GM19099 (cell line): ENCODE measurements around the gene METTL24.

ENCODE experiments used
- POLR2A ChIP-seq: IDR thresholded peaks from 3 replicates; pipeline ENCODE4 v1.6.1; 2011; ENCODE audit warnings: low read depth; ENCODE audit not compliant: insufficient read length; ENCODE audit errors: extremely low read depth

Gene METTL24

GRCh38 chr6:110221738-110222137 lies 136.4 kb downstream of the METTL24 start:
- no peak for TF ChIP-seq POLR2A

GRCh38 chr6:110217266-110217665 lies 140.9 kb downstream of the METTL24 start:
- no peak for TF ChIP-seq POLR2A

GRCh38 chr6:110216140-110216539 lies 142.0 kb downstream of the METTL24 start:
- no peak for TF ChIP-seq POLR2A

GRCh38 chr6:110214338-110214737 lies 143.8 kb downstream of the METTL24 start:
- no peak for TF ChIP-seq POLR2A

- TF ChIP-seq POLR2A, result no peak
Observed at GRCh38 chr6:110211753-110212152, 146.4 kb downstream of the METTL24 start.

GRCh38 chr6:110207652-110208051 lies 150.5 kb downstream of the METTL24 start:
- no peak for TF ChIP-seq POLR2A

- no peak for TF ChIP-seq POLR2A
Observed at GRCh38 chr6:110201151-110201884, 156.8 kb downstream of the METTL24 start.

- TF ChIP-seq POLR2A, result no peak
Observed at GRCh38 chr6:110198561-110198960, 159.6 kb downstream of the METTL24 start.

- no peak for TF ChIP-seq POLR2A
Observed at GRCh38 chr6:110196874-110197273, 161.3 kb downstream of the METTL24 start.

GRCh38 chr6:110195639-110196038 lies 162.5 kb downstream of the METTL24 start:
- TF ChIP-seq POLR2A, result no peak
